ENCODE data around the gene CXCL3. TPM values are rescaled to one million over a fixed set of nuclear protein-coding genes. Genes with fewer than 3 reads are reported as not detected.

Gene CXCL3
- total and polyA plus RNA-seq, 2 experiments from 2014 or later: 3.6 to 19.5 TPM

DNA sequence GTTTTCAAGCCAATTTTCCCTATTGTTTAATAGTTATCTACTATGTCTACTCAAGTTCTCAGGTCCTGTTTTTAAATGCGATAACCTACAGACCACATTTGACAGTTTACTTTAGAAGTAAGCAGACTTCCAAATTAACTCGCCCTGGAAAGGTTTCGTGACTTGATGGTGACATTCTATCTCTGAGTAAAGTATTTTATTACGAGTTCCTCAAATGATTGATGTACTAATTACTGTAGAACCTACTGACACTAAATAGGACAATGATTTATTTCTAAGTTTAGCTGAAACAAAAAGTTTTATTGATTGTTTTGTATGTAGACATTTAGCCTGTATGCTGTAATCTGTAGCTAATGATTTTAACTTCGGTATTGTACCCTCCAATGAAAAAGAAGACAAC lies 48.6 kb downstream of the CXCL3 start:
- Histone ChIP-seq H3F3A (replicated peaks; ENCODE audit: low read depth) (no peaks in the 10 kb centered on the region), H3K4me2 (no peak overlapping the region), H3K27me3 (ENCODE audit: insufficient read depth) (no peaks in the 10 kb centered on the region), H3K4me1 (ENCODE audit: insufficient read depth) (peaks cover 16% of the 10 kb centered on the region), H3K27ac (ENCODE audit: low read depth) (no peak overlapping the region), H2AFZ (no peak overlapping the region), H3K79me2 (replicated peaks; ENCODE audit: insufficient read depth) (no peaks in the 10 kb centered on the region), H3K4me3 (no peak overlapping the region), H4K20me1 (replicated peaks; ENCODE audit: insufficient read depth) (no peaks in the 10 kb centered on the region), H3K9me2 (ENCODE audit: insufficient read depth) (no peaks in the 10 kb centered on the region), H3K36me3 (ENCODE audit: insufficient read depth) (no peaks in the 10 kb centered on the region)
- H3K36me3 Mint-ChIP-seq (ENCODE audit: low read depth): peaks cover 20% of the 10 kb centered on the region
- DNase-seq (ENCODE audit: low spot score) (no peak), ATAC-seq (no peak)
- TF ChIP-seq POLR2AphosphoS5 (IDR thresholded peaks at IDR 0.05; ENCODE audit: low read depth) (no peak), REST (IDR thresholded peaks at IDR 0.05; ENCODE audit: unreplicated experiment) (no peak), EZH2 (IDR thresholded peaks at IDR 0.05; ENCODE audit: low read depth, unreplicated experiment) (no peak), CREB1 (CRISPR knock-in tag; IDR thresholded peaks at IDR 0.05; ENCODE audit: low read depth) (no peak), JUNB (IDR thresholded peaks at IDR 0.05; ENCODE audit: unreplicated experiment) (no peak), STAT1 (IDR thresholded peaks at IDR 0.05; ENCODE audit: unreplicated experiment) (no peak), ETS1 (IDR thresholded peaks at IDR 0.05) (no peak), ZNF331 (CRISPR knock-in tag; IDR thresholded peaks at IDR 0.05; ENCODE audit: low read depth) (no peak), EZH2phosphoT487 (IDR thresholded peaks at IDR 0.05; ENCODE audit: unreplicated experiment) (no peak), ZNF114 (CRISPR knock-in tag; IDR thresholded peaks at IDR 0.05) (no peak), NANOG (IDR thresholded peaks at IDR 0.05; ENCODE audit: borderline replicate concordance) (no peak)
- TF ChIP-seq, protein P1, sequence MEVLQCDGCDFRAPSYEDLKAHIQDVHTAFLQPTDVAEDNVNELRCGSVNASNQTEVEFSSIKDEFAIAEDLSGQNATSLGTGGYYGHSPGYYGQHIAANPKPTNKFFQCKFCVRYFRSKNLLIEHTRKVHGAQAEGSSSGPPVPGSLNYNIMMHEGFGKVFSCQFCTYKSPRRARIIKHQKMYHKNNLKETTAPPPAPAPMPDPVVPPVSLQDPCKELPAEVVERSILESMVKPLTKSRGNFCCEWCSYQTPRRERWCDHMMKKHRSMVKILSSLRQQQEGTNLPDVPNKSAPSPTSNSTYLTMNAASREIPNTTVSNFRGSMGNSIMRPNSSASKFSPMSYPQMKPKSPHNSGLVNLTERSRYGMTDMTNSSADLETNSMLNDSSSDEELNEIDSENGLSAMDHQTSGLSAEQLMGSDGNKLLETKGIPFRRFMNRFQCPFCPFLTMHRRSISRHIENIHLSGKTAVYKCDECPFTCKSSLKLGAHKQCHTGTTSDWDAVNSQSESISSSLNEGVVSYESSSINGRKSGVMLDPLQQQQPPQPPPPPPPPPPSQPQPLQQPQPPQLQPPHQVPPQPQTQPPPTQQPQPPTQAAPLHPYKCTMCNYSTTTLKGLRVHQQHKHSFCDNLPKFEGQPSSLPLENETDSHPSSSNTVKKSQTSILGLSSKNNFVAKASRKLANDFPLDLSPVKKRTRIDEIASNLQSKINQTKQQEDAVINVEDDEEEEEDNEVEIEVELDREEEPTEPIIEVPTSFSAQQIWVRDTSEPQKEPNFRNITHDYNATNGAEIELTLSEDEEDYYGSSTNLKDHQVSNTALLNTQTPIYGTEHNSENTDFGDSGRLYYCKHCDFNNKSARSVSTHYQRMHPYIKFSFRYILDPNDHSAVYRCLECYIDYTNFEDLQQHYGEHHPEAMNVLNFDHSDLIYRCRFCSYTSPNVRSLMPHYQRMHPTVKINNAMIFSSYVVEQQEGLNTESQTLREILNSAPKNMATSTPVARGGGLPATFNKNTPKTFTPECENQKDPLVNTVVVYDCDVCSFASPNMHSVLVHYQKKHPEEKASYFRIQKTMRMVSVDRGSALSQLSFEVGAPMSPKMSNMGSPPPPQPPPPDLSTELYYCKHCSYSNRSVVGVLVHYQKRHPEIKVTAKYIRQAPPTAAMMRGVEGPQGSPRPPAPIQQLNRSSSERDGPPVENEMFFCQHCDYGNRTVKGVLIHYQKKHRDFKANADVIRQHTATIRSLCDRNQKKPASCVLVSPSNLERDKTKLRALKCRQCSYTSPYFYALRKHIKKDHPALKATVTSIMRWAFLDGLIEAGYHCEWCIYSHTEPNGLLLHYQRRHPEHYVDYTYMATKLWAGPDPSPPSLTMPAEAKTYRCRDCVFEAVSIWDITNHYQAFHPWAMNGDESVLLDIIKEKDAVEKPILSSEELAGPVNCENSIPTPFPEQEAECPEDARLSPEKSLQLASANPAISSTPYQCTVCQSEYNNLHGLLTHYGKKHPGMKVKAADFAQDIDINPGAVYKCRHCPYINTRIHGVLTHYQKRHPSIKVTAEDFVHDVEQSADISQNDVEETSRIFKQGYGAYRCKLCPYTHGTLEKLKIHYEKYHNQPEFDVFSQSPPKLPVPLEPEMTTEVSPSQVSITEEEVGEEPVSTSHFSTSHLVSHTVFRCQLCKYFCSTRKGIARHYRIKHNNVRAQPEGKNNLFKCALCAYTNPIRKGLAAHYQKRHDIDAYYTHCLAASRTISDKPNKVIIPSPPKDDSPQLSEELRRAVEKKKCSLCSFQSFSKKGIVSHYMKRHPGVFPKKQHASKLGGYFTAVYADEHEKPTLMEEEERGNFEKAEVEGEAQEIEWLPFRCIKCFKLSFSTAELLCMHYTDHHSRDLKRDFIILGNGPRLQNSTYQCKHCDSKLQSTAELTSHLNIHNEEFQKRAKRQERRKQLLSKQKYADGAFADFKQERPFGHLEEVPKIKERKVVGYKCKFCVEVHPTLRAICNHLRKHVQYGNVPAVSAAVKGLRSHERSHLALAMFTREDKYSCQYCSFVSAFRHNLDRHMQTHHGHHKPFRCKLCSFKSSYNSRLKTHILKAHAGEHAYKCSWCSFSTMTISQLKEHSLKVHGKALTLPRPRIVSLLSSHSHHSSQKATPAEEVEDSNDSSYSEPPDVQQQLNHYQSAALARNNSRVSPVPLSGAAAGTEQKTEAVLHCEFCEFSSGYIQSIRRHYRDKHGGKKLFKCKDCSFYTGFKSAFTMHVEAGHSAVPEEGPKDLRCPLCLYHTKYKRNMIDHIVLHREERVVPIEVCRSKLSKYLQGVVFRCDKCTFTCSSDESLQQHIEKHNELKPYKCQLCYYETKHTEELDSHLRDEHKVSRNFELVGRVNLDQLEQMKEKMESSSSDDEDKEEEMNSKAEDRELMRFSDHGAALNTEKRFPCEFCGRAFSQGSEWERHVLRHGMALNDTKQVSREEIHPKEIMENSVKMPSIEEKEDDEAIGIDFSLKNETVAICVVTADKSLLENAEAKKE (CRISPR knock-in tag; IDR thresholded peaks at IDR 0.05): no peak
- TF ChIP-seq, protein P2, sequence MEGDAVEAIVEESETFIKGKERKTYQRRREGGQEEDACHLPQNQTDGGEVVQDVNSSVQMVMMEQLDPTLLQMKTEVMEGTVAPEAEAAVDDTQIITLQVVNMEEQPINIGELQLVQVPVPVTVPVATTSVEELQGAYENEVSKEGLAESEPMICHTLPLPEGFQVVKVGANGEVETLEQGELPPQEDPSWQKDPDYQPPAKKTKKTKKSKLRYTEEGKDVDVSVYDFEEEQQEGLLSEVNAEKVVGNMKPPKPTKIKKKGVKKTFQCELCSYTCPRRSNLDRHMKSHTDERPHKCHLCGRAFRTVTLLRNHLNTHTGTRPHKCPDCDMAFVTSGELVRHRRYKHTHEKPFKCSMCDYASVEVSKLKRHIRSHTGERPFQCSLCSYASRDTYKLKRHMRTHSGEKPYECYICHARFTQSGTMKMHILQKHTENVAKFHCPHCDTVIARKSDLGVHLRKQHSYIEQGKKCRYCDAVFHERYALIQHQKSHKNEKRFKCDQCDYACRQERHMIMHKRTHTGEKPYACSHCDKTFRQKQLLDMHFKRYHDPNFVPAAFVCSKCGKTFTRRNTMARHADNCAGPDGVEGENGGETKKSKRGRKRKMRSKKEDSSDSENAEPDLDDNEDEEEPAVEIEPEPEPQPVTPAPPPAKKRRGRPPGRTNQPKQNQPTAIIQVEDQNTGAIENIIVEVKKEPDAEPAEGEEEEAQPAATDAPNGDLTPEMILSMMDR (conservative IDR thresholded peaks at IDR 0.05; ENCODE audit: low read depth in 2 of 2): no peak
- H3K27ac Mint-ChIP-seq: no peak overlapping the region
- H3K4me3 Mint-ChIP-seq: no peak overlapping the region
- peaks cover 28% of the 10 kb centered on the region; the same call in 2 of the 3 replicates for H3K4me1 Mint-ChIP-seq
- H3K27me3 Mint-ChIP-seq (ENCODE audit: insufficient read depth, low read depth, poor library complexity): no peaks in the 10 kb centered on the region
- H3K9me3 Mint-ChIP-seq: peaks cover 4% of the 10 kb centered on the region; the same call in 1 of the 3 replicates

Data from GM23338 (cell line).